HepG2 (cell line): ENCODE results near the gene SERPINA3. TPM values are rescaled to one million over a fixed set of nuclear protein-coding genes. Genes with fewer than 3 reads are reported as not detected.

Source experiments
- CENPX ChIP-seq: sonication (generic); formaldehyde crosslinking; IDR thresholded peaks from 2 replicates; pipeline ENCODE4 v1.9.0; 2021; ENCODE audit warnings: mild to moderate bottlenecking, missing genetic modification reagents, moderate library complexity
- EED ChIP-seq: sonication (generic); formaldehyde crosslinking; IDR thresholded peaks from 2 replicates; pipeline ENCODE4 v1.5.0; 2020; ENCODE audit warnings: mild to moderate bottlenecking, missing genetic modification reagents
- ETV6 ChIP-seq: sonication (generic); formaldehyde crosslinking; conservative IDR thresholded peaks from 2 replicates; pipeline ENCODE4 v1.4.0; 2020; ENCODE audit warnings: missing genetic modification reagents
- NFE2 ChIP-seq: sonication (generic); formaldehyde crosslinking; IDR thresholded peaks from 2 replicates; pipeline ENCODE4 v1.4.0; 2020; ENCODE audit warnings: missing genetic modification reagents
- ONECUT2 ChIP-seq: sonication (generic); formaldehyde crosslinking; IDR thresholded peaks from 2 replicates; pipeline ENCODE4 v1.4.0; 2020; ENCODE audit warnings: missing genetic modification reagents
- PHF8 ChIP-seq: sonication (generic); formaldehyde crosslinking; IDR thresholded peaks from 2 replicates; pipeline ENCODE4 v1.5.0; 2020; ENCODE audit warnings: missing genetic modification reagents
- RARA ChIP-seq: IDR thresholded peaks from 2 replicates; pipeline ENCODE4 v1.6.1; 2016; ENCODE audit warnings: missing genetic modification reagents, missing compliant biosample characterization
- RNF2 ChIP-seq: fragments of 450-650 bp; conservative IDR thresholded peaks from 2 replicates; pipeline ENCODE4 v1.6.1; 2016; ENCODE audit warnings: low read depth
- SNAPC2 ChIP-seq: sonication (generic); formaldehyde crosslinking; IDR thresholded peaks from 2 replicates; pipeline ENCODE4 v1.8.1; 2022; ENCODE audit warnings: mild to moderate bottlenecking, missing genetic modification reagents
- SOX5 ChIP-seq: IDR thresholded peaks from 2 replicates; pipeline ENCODE4 v1.6.1; 2016; ENCODE audit warnings: borderline replicate concordance
- ZNF383 ChIP-seq: sonication (generic); formaldehyde crosslinking; IDR thresholded peaks from 2 replicates; pipeline ENCODE4 v1.4.0; 2020; ENCODE audit warnings: missing genetic modification reagents, mild to moderate bottlenecking, borderline replicate concordance
- ZNF562 ChIP-seq: sonication (generic); formaldehyde crosslinking; IDR thresholded peaks from 2 replicates; pipeline ENCODE4 v1.8.0; 2022; ENCODE audit warnings: missing genetic modification reagents, borderline replicate concordance
- ZNF792 ChIP-seq: IDR thresholded peaks from 2 replicates; pipeline ENCODE4 v1.6.1; 2016
- polyA plus RNA-seq, 8 experiments: library from polyadenylated mRNA; depleted of rRNA in 3 of 8; stranded (reverse) in 7 of 8; unstranded in 1 of 8; fragments of >200 nt; fragmentation: Illumina TruSeq in 4 of 8; extraction: Trizol in 4 of 8; gene quantifications; 2 replicates each; pipeline versions ENCODE4 v1.2.1 to v1.2.3, GENCODE V29; 2011 to 2016; ENCODE audit warnings: low read depth in 4 of 8, missing spikeins in 1 of 8, mixed read lengths in 1 of 8; ENCODE audit not compliant: insufficient read depth in 1 of 8
- total RNA-seq, 5 experiments: library from RNA; depleted of rRNA; stranded (reverse); fragments of >200 nt; fragmentation: Illumina TruSeq; extraction: Trizol; gene quantifications; 2 replicates each; pipeline ENCODE4 v1.2.3, GENCODE V29; 2016; ENCODE audit warnings: low read depth in 1 of 5
- TF ChIP-seq, protein P1 (sequence below): sonication (generic); formaldehyde crosslinking; IDR thresholded peaks from 2 replicates; pipeline ENCODE4 v1.4.0; 2020; ENCODE audit warnings: mild to moderate bottlenecking, missing genetic modification reagents
- TF ChIP-seq, protein P2 (sequence below): IDR thresholded peaks from 2 replicates; pipeline ENCODE4 v1.6.1; 2016; ENCODE audit warnings: missing compliant biosample characterization, missing genetic modification reagents, borderline replicate concordance
- TF ChIP-seq, protein P3 (sequence below): sonication (generic); formaldehyde crosslinking; IDR thresholded peaks from 2 replicates; pipeline ENCODE4 v1.4.0; 2020; ENCODE audit warnings: mild to moderate bottlenecking, low read depth, missing genetic modification reagents
- TF ChIP-seq, protein P4 (sequence below): sonication (generic); formaldehyde crosslinking; IDR thresholded peaks from 2 replicates; pipeline ENCODE4 v1.9.0; 2021; ENCODE audit warnings: missing genetic modification reagents, mild to moderate bottlenecking, borderline replicate concordance
- TF ChIP-seq, protein P5 (sequence below): fragments of 450-650 bp; IDR thresholded peaks from 2 replicates; pipeline ENCODE4 v1.6.1; 2016

SERPINA3 gene
- total and polyA plus RNA-seq, 2 of the 13 experiments (the other 11 are each of a cell fraction or from before 2014, with no cell fraction given), result 825 to 2,200 TPM

DNA sequence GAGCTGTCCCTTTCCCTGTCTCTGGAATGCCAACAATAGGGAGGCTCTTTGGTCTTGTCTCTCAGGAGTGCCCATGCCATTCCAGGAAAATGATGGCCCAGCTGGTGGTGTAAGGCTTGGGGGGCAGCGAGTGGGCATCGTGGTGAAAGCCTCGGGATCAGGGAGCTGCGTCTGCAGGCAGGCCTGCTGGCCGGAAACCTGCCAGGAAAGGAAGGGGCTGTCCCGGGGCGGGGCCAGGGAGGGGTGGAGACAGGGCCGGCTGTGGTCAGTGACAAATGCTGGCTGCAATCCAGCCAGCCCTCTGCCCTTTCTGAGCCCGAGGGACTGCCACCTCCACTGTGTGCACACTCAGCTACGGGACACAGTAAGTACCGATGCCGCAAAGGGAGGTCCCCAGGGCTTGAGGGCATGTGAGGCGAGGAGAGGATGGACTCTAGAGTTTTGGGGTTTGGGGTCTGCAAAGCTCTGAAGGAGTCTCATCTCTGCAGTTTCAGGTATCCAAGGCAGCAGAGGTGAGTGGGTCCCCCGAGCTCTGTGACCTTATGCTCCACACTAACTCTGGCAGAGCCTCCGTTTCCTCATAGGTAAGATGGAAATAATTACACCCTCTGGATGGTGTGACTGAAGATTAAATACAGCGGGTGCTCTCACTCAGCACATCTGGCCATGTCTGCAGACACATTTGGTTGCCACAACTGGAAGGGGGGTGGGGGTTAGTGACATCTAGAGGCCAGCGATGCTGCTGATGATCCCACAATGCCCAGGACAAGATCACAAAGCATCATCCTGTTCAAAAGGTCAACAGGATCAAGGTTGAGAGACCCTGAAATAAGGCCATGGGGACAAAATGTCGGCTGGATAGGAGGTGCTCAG is 30.8 kb upstream of the SERPINA3 start, which contains the start of gene SERPINA5 (continued):
- TF ChIP-seq, protein P1, sequence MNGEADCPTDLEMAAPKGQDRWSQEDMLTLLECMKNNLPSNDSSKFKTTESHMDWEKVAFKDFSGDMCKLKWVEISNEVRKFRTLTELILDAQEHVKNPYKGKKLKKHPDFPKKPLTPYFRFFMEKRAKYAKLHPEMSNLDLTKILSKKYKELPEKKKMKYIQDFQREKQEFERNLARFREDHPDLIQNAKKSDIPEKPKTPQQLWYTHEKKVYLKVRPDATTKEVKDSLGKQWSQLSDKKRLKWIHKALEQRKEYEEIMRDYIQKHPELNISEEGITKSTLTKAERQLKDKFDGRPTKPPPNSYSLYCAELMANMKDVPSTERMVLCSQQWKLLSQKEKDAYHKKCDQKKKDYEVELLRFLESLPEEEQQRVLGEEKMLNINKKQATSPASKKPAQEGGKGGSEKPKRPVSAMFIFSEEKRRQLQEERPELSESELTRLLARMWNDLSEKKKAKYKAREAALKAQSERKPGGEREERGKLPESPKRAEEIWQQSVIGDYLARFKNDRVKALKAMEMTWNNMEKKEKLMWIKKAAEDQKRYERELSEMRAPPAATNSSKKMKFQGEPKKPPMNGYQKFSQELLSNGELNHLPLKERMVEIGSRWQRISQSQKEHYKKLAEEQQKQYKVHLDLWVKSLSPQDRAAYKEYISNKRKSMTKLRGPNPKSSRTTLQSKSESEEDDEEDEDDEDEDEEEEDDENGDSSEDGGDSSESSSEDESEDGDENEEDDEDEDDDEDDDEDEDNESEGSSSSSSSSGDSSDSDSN (CRISPR knock-in tag), result no peak; the same call in 1 of the 2 replicates
- TF ChIP-seq ETV6 (CRISPR knock-in tag), result 0 out of 2 replicates have a peak, but pooled peaks have one; percentile 75
- TF ChIP-seq, protein P2, sequence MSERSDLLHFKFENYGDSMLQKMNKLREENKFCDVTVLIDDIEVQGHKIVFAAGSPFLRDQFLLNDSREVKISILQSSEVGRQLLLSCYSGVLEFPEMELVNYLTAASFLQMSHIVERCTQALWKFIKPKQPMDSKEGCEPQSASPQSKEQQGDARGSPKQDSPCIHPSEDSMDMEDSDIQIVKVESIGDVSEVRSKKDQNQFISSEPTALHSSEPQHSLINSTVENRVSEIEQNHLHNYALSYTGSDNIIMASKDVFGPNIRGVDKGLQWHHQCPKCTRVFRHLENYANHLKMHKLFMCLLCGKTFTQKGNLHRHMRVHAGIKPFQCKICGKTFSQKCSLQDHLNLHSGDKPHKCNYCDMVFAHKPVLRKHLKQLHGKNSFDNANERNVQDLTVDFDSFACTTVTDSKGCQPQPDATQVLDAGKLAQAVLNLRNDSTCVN (CRISPR knock-in tag), result no peak
- no peak for TF ChIP-seq ZNF562 (CRISPR knock-in tag)
- TF ChIP-seq SOX5 (CRISPR knock-in tag), result peak; percentile 54; the same call in 1 of the 2 replicates
- TF ChIP-seq, protein P3, sequence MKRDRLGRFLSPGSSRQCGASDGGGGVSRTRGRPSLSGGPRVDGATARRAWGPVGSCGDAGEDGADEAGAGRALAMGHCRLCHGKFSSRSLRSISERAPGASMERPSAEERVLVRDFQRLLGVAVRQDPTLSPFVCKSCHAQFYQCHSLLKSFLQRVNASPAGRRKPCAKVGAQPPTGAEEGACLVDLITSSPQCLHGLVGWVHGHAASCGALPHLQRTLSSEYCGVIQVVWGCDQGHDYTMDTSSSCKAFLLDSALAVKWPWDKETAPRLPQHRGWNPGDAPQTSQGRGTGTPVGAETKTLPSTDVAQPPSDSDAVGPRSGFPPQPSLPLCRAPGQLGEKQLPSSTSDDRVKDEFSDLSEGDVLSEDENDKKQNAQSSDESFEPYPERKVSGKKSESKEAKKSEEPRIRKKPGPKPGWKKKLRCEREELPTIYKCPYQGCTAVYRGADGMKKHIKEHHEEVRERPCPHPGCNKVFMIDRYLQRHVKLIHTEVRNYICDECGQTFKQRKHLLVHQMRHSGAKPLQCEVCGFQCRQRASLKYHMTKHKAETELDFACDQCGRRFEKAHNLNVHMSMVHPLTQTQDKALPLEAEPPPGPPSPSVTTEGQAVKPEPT (CRISPR knock-in tag), result no peak; the same call in 1 of the 2 replicates
- TF ChIP-seq SNAPC2 (CRISPR knock-in tag), result 0 out of 2 replicates have a peak, but pooled peaks have one; percentile 59
- TF ChIP-seq, protein P4, sequence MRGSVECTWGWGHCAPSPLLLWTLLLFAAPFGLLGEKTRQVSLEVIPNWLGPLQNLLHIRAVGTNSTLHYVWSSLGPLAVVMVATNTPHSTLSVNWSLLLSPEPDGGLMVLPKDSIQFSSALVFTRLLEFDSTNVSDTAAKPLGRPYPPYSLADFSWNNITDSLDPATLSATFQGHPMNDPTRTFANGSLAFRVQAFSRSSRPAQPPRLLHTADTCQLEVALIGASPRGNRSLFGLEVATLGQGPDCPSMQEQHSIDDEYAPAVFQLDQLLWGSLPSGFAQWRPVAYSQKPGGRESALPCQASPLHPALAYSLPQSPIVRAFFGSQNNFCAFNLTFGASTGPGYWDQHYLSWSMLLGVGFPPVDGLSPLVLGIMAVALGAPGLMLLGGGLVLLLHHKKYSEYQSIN, result no peak
- TF ChIP-seq EED, result no peak
- TF ChIP-seq CENPX (CRISPR knock-in tag), result no peak
- TF ChIP-seq RARA (CRISPR knock-in tag), result peak; percentile 62
- no peak for TF ChIP-seq RNF2
- 0 out of 2 replicates have a peak, but pooled peaks have one; percentile 39 for TF ChIP-seq ZNF792
- TF ChIP-seq PHF8, result peak; percentile 58
- TF ChIP-seq ONECUT2 (CRISPR knock-in tag), result no peak
- TF ChIP-seq ZNF383 (CRISPR knock-in tag), result peak; percentile 44; the same call in 1 of the 2 replicates
- TF ChIP-seq, protein P5, sequence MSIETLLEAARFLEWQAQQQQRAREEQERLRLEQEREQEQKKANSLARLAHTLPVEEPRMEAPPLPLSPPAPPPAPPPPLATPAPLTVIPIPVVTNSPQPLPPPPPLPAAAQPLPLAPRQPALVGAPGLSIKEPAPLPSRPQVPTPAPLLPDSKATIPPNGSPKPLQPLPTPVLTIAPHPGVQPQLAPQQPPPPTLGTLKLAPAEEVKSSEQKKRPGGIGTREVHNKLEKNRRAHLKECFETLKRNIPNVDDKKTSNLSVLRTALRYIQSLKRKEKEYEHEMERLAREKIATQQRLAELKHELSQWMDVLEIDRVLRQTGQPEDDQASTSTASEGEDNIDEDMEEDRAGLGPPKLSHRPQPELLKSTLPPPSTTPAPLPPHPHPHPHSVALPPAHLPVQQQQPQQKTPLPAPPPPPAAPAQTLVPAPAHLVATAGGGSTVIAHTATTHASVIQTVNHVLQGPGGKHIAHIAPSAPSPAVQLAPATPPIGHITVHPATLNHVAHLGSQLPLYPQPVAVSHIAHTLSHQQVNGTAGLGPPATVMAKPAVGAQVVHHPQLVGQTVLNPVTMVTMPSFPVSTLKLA, result no peak
- TF ChIP-seq NFE2 (CRISPR knock-in tag), result no peak
